GM12892 (cell line): ENCODE measurements around the gene SH3GLB1.

Source experiments
- POLR2A ChIP-seq: IDR thresholded peaks from 2 replicates; pipeline ENCODE4 v1.6.1; 2011; ENCODE audit warnings: low read depth, low read length, control low read depth
- POLR2AphosphoS5 ChIP-seq: IDR thresholded peaks from 2 replicates; pipeline ENCODE4 v1.6.1; 2011; ENCODE audit warnings: low read depth, low read length, control low read depth
- TAF1 ChIP-seq: IDR thresholded peaks from 2 replicates; pipeline ENCODE4 v1.6.1; 2011; ENCODE audit warnings: low read depth, mild to moderate bottlenecking, control low read depth, low read length, borderline replicate concordance

DNA sequence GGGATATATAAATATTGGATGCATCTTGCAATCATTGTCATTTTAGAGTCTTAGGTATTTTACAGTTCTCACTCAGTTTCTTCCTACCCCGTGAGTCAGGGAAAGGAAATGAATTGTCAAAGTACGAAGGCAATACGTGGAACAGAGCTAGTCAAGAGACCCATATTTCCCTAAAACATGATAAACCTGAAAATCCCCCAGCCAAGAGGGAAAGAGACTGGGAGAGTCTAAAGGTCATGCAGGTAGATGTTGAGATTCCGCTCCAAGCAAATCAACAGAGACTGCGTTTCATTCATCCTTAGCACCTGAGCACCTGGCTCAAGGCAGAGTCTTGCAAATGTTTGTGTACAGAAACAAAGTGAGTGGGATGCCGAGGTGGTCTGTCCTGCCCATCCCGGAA is 58.0 kb downstream of the SH3GLB1 start:
- TF ChIP-seq POLR2A = no peak
- no peak for TF ChIP-seq POLR2AphosphoS5
- no peak for TF ChIP-seq TAF1
